ENCODE data around the gene BACH2.

BACH2 gene

GRCh38 chr6:90272895-90273294 is 23.7 kb downstream of the BACH2 start:
- H3K4me1 ChIP-seq (ENCODE audit: insufficient read depth, low read length), result no peaks in the 10 kb centered on the region
- no peak overlapping the region for H3K9ac ChIP-seq (ENCODE audit: low read depth, low read length)

GRCh38 chr6:90271831-90272230 is 24.8 kb downstream of the BACH2 start:
- no peak overlapping the region for H3K9ac ChIP-seq (ENCODE audit: low read depth, low read length)
- H3K36me3 ChIP-seq (ENCODE audit: insufficient read depth, low read depth, low read length), result no peaks in the 10 kb centered on the region

More at GRCh38 chr6:90272895-90273294, 23.7 kb downstream of the BACH2 start:
- H3K9me3 ChIP-seq (ENCODE audit: insufficient read depth, low read depth, low read length), result no peaks in the 10 kb centered on the region
- no peaks in the 10 kb centered on the region for H3K36me3 ChIP-seq (ENCODE audit: insufficient read depth, low read depth, low read length)
- H3K4me3 ChIP-seq (ENCODE audit: low read length), result no peak overlapping the region
- no peak overlapping the region for H3K27ac ChIP-seq (ENCODE audit: low read length)
- no peaks in the 10 kb centered on the region for H3K27me3 ChIP-seq (ENCODE audit: insufficient read depth, low read length)

GRCh38 chr6:90269334-90269733 is 27.3 kb downstream of the BACH2 start:
- H3K4me1 ChIP-seq (ENCODE audit: insufficient read depth, low read length), result no peaks in the 10 kb centered on the region
- H3K4me3 ChIP-seq (ENCODE audit: low read length), result no peak overlapping the region
- no peak overlapping the region for H3K27ac ChIP-seq (ENCODE audit: low read length)
- no peaks in the 10 kb centered on the region for H3K27me3 ChIP-seq (ENCODE audit: insufficient read depth, low read length)
- no peaks in the 10 kb centered on the region for H3K9me3 ChIP-seq (ENCODE audit: insufficient read depth, low read depth, low read length)
- H3K9ac ChIP-seq (ENCODE audit: low read depth, low read length), result no peak overlapping the region
- no peaks in the 10 kb centered on the region for H3K36me3 ChIP-seq (ENCODE audit: insufficient read depth, low read depth, low read length)

More at GRCh38 chr6:90271831-90272230, 24.8 kb downstream of the BACH2 start:
- no peak overlapping the region for H3K27ac ChIP-seq (ENCODE audit: low read length)
- no peak overlapping the region for H3K4me3 ChIP-seq (ENCODE audit: low read length)
- no peaks in the 10 kb centered on the region for H3K9me3 ChIP-seq (ENCODE audit: insufficient read depth, low read depth, low read length)
- no peaks in the 10 kb centered on the region for H3K27me3 ChIP-seq (ENCODE audit: insufficient read depth, low read length)
- no peaks in the 10 kb centered on the region for H3K4me1 ChIP-seq (ENCODE audit: insufficient read depth, low read length)

GRCh38 chr6:90268178-90268577 is 28.5 kb downstream of the BACH2 start:
- H3K9ac ChIP-seq (ENCODE audit: low read depth, low read length), result no peak overlapping the region
- H3K9me3 ChIP-seq (ENCODE audit: insufficient read depth, low read depth, low read length), result no peaks in the 10 kb centered on the region
- no peak overlapping the region for H3K4me3 ChIP-seq (ENCODE audit: low read length)
- no peaks in the 10 kb centered on the region for H3K4me1 ChIP-seq (ENCODE audit: insufficient read depth, low read length)
- H3K36me3 ChIP-seq (ENCODE audit: insufficient read depth, low read depth, low read length), result no peaks in the 10 kb centered on the region
- no peaks in the 10 kb centered on the region for H3K27me3 ChIP-seq (ENCODE audit: insufficient read depth, low read length)
- no peak overlapping the region for H3K27ac ChIP-seq (ENCODE audit: low read length)

GRCh38 chr6:90266905-90267621 is 29.6 kb downstream of the BACH2 start:
- Histone ChIP-seq H3K36me3 (ENCODE audit: insufficient read depth, low read depth, low read length) (no peaks in the 10 kb centered on the region), H3K4me1 (ENCODE audit: insufficient read depth, low read length) (no peaks in the 10 kb centered on the region), H3K4me3 (ENCODE audit: low read length) (no peak overlapping the region), H3K9ac (ENCODE audit: low read depth, low read length) (no peak overlapping the region), H3K9me3 (ENCODE audit: insufficient read depth, low read depth, low read length) (no peaks in the 10 kb centered on the region), H3K27me3 (ENCODE audit: insufficient read depth, low read length) (no peaks in the 10 kb centered on the region), H3K27ac (ENCODE audit: low read length) (no peak overlapping the region)

- no peaks in the 10 kb centered on the region for H3K36me3 ChIP-seq (ENCODE audit: insufficient read depth, low read depth, low read length)
These were observed 32.1 kb downstream of the BACH2 start for GRCh38 chr6:90264561-90264960.

GRCh38 chr6:90263633-90264032 is 33.0 kb downstream of the BACH2 start:
- H3K4me1 ChIP-seq (ENCODE audit: insufficient read depth, low read length), result no peaks in the 10 kb centered on the region
- H3K9ac ChIP-seq (ENCODE audit: low read depth, low read length), result no peak overlapping the region
- no peak overlapping the region for H3K4me3 ChIP-seq (ENCODE audit: low read length)
- no peak overlapping the region for H3K27ac ChIP-seq (ENCODE audit: low read length)
- no peaks in the 10 kb centered on the region for H3K27me3 ChIP-seq (ENCODE audit: insufficient read depth, low read length)
- H3K36me3 ChIP-seq (ENCODE audit: insufficient read depth, low read depth, low read length), result no peaks in the 10 kb centered on the region
- H3K9me3 ChIP-seq (ENCODE audit: insufficient read depth, low read depth, low read length), result no peaks in the 10 kb centered on the region

More at GRCh38 chr6:90264561-90264960, 32.1 kb downstream of the BACH2 start:
- Histone ChIP-seq H3K9ac (ENCODE audit: low read depth, low read length) (no peak overlapping the region), H3K4me1 (ENCODE audit: insufficient read depth, low read length) (no peaks in the 10 kb centered on the region), H3K9me3 (ENCODE audit: insufficient read depth, low read depth, low read length) (no peaks in the 10 kb centered on the region), H3K27me3 (ENCODE audit: insufficient read depth, low read length) (no peaks in the 10 kb centered on the region), H3K27ac (ENCODE audit: low read length) (no peak overlapping the region), H3K4me3 (ENCODE audit: low read length) (no peak overlapping the region)

- no peak overlapping the region for H3K4me3 ChIP-seq (ENCODE audit: low read length)
- no peaks in the 10 kb centered on the region for H3K9me3 ChIP-seq (ENCODE audit: insufficient read depth, low read depth, low read length)
- no peak overlapping the region for H3K9ac ChIP-seq (ENCODE audit: low read depth, low read length)
- no peaks in the 10 kb centered on the region for H3K4me1 ChIP-seq (ENCODE audit: insufficient read depth, low read length)
- no peaks in the 10 kb centered on the region for H3K36me3 ChIP-seq (ENCODE audit: insufficient read depth, low read depth, low read length)
- no peaks in the 10 kb centered on the region for H3K27me3 ChIP-seq (ENCODE audit: insufficient read depth, low read length)
- H3K27ac ChIP-seq (ENCODE audit: low read length), result no peak overlapping the region
These were observed 34.8 kb downstream of the BACH2 start for GRCh38 chr6:90261801-90262200.

GRCh38 chr6:90257486-90257738 is 39.2 kb downstream of the BACH2 start:
- no peak overlapping the region for H3K9ac ChIP-seq (ENCODE audit: low read depth, low read length)
- no peaks in the 10 kb centered on the region for H3K27me3 ChIP-seq (ENCODE audit: insufficient read depth, low read length)
- no peaks in the 10 kb centered on the region for H3K36me3 ChIP-seq (ENCODE audit: insufficient read depth, low read depth, low read length)
- no peaks in the 10 kb centered on the region for H3K4me1 ChIP-seq (ENCODE audit: insufficient read depth, low read length)
- no peak overlapping the region for H3K4me3 ChIP-seq (ENCODE audit: low read length)
- H3K9me3 ChIP-seq (ENCODE audit: insufficient read depth, low read depth, low read length), result no peaks in the 10 kb centered on the region
- no peak overlapping the region for H3K27ac ChIP-seq (ENCODE audit: low read length)

- Histone ChIP-seq H3K9ac (ENCODE audit: low read depth, low read length) (no peak overlapping the region), H3K27ac (ENCODE audit: low read length) (no peak overlapping the region), H3K4me1 (ENCODE audit: insufficient read depth, low read length) (no peaks in the 10 kb centered on the region), H3K36me3 (ENCODE audit: insufficient read depth, low read depth, low read length) (no peaks in the 10 kb centered on the region), H3K4me3 (ENCODE audit: low read length) (no peak overlapping the region), H3K27me3 (ENCODE audit: insufficient read depth, low read length) (no peaks in the 10 kb centered on the region), H3K9me3 (ENCODE audit: insufficient read depth, low read depth, low read length) (no peaks in the 10 kb centered on the region)
These were observed 39.8 kb downstream of the BACH2 start for GRCh38 chr6:90256698-90257485.

- Histone ChIP-seq H3K9ac (ENCODE audit: low read depth, low read length) (no peak overlapping the region), H3K36me3 (ENCODE audit: insufficient read depth, low read depth, low read length) (no peaks in the 10 kb centered on the region)
These were observed 43.0 kb downstream of the BACH2 start for GRCh38 chr6:90253631-90254030.

GRCh38 chr6:90251295-90251992 is 45.2 kb downstream of the BACH2 start:
- no peak overlapping the region for H3K27ac ChIP-seq (ENCODE audit: low read length)
- H3K36me3 ChIP-seq (ENCODE audit: insufficient read depth, low read depth, low read length), result no peaks in the 10 kb centered on the region
- no peaks in the 10 kb centered on the region for H3K27me3 ChIP-seq (ENCODE audit: insufficient read depth, low read length)
- H3K4me3 ChIP-seq (ENCODE audit: low read length), result no peak overlapping the region
- H3K4me1 ChIP-seq (ENCODE audit: insufficient read depth, low read length), result no peaks in the 10 kb centered on the region
- H3K9ac ChIP-seq (ENCODE audit: low read depth, low read length), result no peak overlapping the region
- no peaks in the 10 kb centered on the region for H3K9me3 ChIP-seq (ENCODE audit: insufficient read depth, low read depth, low read length)

More at GRCh38 chr6:90253631-90254030, 43.0 kb downstream of the BACH2 start:
- H3K9me3 ChIP-seq (ENCODE audit: insufficient read depth, low read depth, low read length), result no peaks in the 10 kb centered on the region
- no peaks in the 10 kb centered on the region for H3K4me1 ChIP-seq (ENCODE audit: insufficient read depth, low read length)
- H3K27ac ChIP-seq (ENCODE audit: low read length), result no peak overlapping the region
- H3K4me3 ChIP-seq (ENCODE audit: low read length), result no peak overlapping the region
- H3K27me3 ChIP-seq (ENCODE audit: insufficient read depth, low read length), result no peaks in the 10 kb centered on the region

All from iPS-20b (cell line).